HepG2 (cell line): ENCODE measurements around the gene GPBAR1. TPM values are rescaled to one million over a fixed set of nuclear protein-coding genes. Genes with fewer than 3 reads are reported as not detected.
A peak's percentile ranks its signal among the peaks of the same experiment; 100 is the strongest.

Experiments used
- HMGA1 ChIP-seq: sonication (generic); formaldehyde crosslinking; conservative IDR thresholded peaks from 2 replicates; pipeline ENCODE4 v1.4.0; 2020; ENCODE audit warnings: missing genetic modification reagents
- HNRNPK ChIP-seq: fragments of 200-400 bp; formaldehyde crosslinking; IDR thresholded peaks from 2 replicates; pipeline ENCODE4 v1.6.1; 2018; ENCODE audit warnings: low read length, low read depth, moderate library complexity, mild to moderate bottlenecking; ENCODE audit not compliant: poor library complexity, severe bottlenecking
- NFKB2 ChIP-seq: sonication (generic); formaldehyde crosslinking; IDR thresholded peaks from 2 replicates; pipeline ENCODE4 v1.4.0; 2020; ENCODE audit warnings: missing genetic modification reagents, borderline replicate concordance
- NR2C2 ChIP-seq: sonication (generic); formaldehyde crosslinking; IDR thresholded peaks from 2 replicates; pipeline ENCODE4 v1.4.0; 2020; ENCODE audit warnings: missing genetic modification reagents, mild to moderate bottlenecking, moderate library complexity, borderline replicate concordance
- SKI ChIP-seq: fragments of 450-650 bp; IDR thresholded peaks from one replicate; pipeline ENCODE4 v1.6.1; 2018; ENCODE audit warnings: mild to moderate bottlenecking; ENCODE audit not compliant: partially characterized antibody
- polyA plus RNA-seq, 8 experiments: library from polyadenylated mRNA; depleted of rRNA in 3 of 8; stranded (reverse) in 7 of 8; unstranded in 1 of 8; fragments of >200 nt; fragmentation: Illumina TruSeq in 4 of 8; extraction: Trizol in 4 of 8; gene quantifications; 2 replicates each; pipeline versions ENCODE4 v1.2.1 to v1.2.3, GENCODE V29; 2011 to 2016; ENCODE audit warnings: low read depth in 4 of 8, missing spikeins in 1 of 8, mixed read lengths in 1 of 8; ENCODE audit not compliant: insufficient read depth in 1 of 8
- total RNA-seq, 5 experiments: library from RNA; depleted of rRNA; stranded (reverse); fragments of >200 nt; fragmentation: Illumina TruSeq; extraction: Trizol; gene quantifications; 2 replicates each; pipeline ENCODE4 v1.2.3, GENCODE V29; 2016; ENCODE audit warnings: low read depth in 1 of 5
- TF ChIP-seq, protein P1 (sequence below): IDR thresholded peaks from 2 replicates; pipeline ENCODE4 v1.6.1; 2016; ENCODE audit warnings: control low read depth
- TF ChIP-seq, protein P2 (sequence below): sonication (generic); formaldehyde crosslinking; IDR thresholded peaks from 2 replicates; pipeline ENCODE4 v1.4.0; 2020; ENCODE audit warnings: mild to moderate bottlenecking, missing genetic modification reagents
- TF ChIP-seq, protein P3 (sequence below): sonication (generic); formaldehyde crosslinking; IDR thresholded peaks from 2 replicates; pipeline ENCODE4 v1.4.0; 2020; ENCODE audit warnings: missing genetic modification reagents, mild to moderate bottlenecking, borderline replicate concordance
- TF ChIP-seq, protein P4 (sequence below): sonication (generic); formaldehyde crosslinking; IDR thresholded peaks from 2 replicates; pipeline ENCODE4 v1.5.1; 2020; ENCODE audit warnings: missing genetic modification reagents, mild to moderate bottlenecking, borderline replicate concordance
- TF ChIP-seq, protein P5 (sequence below): sonication (generic); formaldehyde crosslinking; IDR thresholded peaks from 2 replicates; pipeline ENCODE4 v1.5.1; 2020; ENCODE audit warnings: mild to moderate bottlenecking, missing genetic modification reagents, borderline replicate concordance
- TF ChIP-seq, protein P6 (sequence below): sonication (generic); formaldehyde crosslinking; IDR thresholded peaks from 2 replicates; pipeline ENCODE4 v1.9.0; 2022; ENCODE audit warnings: missing genetic modification reagents, mild to moderate bottlenecking, borderline replicate concordance
- TF ChIP-seq, protein P7 (sequence below): sonication (generic); formaldehyde crosslinking; IDR thresholded peaks from 2 replicates; pipeline ENCODE4 v1.5.0; 2020; ENCODE audit warnings: missing genetic modification reagents, mild to moderate bottlenecking, borderline replicate concordance

The GPBAR1 gene
- total and polyA plus RNA-seq, 2 of the 13 experiments (the other 11 are each of a cell fraction or from before 2014, with no cell fraction given): 0.05 to 0.09 TPM

DNA sequence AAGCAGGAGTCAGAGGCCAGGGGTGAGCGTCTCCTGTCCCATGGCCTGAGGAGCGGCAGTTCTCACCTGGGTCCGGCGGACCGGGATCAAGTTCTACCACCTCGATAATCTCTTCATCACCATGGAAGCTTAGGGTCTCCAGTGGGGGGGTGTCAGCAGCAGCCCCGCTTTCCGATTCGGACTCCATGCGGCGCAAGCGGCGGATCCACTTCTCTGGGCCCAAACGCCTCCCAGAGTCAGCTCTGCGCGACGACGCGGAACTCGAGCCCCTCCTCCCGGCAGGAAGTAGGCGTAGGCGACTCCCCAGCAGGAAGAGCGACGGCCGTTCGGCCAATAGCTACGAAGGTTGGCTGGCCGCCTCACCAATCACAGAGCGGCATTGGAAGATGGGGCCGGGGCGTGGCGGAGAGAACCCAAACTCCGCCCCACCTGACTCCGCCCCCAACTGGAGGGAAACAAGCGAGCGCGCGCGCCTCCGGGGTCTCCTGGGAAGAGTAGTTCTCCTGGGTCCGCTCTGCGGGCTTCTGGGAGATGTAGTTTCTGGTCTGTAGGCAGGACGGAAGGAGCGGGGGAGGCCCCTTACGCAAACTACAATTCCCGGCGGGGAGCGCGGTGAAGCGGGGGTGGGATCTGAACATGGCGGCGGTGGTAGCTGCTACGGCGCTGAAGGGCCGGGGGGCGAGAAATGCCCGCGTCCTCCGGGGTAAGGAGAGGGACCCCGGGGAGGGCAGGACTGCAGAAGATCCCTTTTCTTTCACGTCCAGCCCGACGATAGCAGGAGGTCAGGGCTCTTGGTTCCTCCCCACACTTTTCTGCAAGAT lies 9.3 kb downstream of the GPBAR1 start, which contains the start of the genes AAMP and PNKD (continued):
- TF ChIP-seq, protein P1, sequence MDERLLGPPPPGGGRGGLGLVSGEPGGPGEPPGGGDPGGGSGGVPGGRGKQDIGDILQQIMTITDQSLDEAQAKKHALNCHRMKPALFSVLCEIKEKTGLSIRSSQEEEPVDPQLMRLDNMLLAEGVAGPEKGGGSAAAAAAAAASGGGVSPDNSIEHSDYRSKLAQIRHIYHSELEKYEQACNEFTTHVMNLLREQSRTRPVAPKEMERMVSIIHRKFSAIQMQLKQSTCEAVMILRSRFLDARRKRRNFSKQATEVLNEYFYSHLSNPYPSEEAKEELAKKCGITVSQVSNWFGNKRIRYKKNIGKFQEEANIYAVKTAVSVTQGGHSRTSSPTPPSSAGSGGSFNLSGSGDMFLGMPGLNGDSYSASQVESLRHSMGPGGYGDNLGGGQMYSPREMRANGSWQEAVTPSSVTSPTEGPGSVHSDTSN (CRISPR knock-in tag): peak; percentile 98
- TF ChIP-seq NR2C2 (CRISPR knock-in tag): peak; percentile 85
- TF ChIP-seq, protein P2, sequence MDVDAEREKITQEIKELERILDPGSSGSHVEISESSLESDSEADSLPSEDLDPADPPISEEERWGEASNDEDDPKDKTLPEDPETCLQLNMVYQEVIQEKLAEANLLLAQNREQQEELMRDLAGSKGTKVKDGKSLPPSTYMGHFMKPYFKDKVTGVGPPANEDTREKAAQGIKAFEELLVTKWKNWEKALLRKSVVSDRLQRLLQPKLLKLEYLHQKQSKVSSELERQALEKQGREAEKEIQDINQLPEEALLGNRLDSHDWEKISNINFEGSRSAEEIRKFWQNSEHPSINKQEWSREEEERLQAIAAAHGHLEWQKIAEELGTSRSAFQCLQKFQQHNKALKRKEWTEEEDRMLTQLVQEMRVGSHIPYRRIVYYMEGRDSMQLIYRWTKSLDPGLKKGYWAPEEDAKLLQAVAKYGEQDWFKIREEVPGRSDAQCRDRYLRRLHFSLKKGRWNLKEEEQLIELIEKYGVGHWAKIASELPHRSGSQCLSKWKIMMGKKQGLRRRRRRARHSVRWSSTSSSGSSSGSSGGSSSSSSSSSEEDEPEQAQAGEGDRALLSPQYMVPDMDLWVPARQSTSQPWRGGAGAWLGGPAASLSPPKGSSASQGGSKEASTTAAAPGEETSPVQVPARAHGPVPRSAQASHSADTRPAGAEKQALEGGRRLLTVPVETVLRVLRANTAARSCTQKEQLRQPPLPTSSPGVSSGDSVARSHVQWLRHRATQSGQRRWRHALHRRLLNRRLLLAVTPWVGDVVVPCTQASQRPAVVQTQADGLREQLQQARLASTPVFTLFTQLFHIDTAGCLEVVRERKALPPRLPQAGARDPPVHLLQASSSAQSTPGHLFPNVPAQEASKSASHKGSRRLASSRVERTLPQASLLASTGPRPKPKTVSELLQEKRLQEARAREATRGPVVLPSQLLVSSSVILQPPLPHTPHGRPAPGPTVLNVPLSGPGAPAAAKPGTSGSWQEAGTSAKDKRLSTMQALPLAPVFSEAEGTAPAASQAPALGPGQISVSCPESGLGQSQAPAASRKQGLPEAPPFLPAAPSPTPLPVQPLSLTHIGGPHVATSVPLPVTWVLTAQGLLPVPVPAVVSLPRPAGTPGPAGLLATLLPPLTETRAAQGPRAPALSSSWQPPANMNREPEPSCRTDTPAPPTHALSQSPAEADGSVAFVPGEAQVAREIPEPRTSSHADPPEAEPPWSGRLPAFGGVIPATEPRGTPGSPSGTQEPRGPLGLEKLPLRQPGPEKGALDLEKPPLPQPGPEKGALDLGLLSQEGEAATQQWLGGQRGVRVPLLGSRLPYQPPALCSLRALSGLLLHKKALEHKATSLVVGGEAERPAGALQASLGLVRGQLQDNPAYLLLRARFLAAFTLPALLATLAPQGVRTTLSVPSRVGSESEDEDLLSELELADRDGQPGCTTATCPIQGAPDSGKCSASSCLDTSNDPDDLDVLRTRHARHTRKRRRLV (CRISPR knock-in tag): peak; percentile 71
- TF ChIP-seq HMGA1 (CRISPR knock-in tag): no peak
- TF ChIP-seq, protein P3, sequence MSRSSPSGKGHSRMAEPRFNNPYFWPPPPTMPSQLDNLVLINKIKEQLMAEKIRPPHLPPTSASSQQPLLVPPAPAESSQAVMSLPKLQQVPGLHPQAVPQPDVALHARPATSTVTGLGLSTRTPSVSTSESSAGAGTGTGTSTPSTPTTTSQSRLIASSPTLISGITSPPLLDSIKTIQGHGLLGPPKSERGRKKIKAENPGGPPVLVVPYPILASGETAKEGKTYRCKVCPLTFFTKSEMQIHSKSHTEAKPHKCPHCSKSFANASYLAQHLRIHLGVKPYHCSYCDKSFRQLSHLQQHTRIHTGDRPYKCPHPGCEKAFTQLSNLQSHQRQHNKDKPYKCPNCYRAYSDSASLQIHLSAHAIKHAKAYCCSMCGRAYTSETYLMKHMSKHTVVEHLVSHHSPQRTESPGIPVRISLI (CRISPR knock-in tag): no peak
- TF ChIP-seq, protein P4, sequence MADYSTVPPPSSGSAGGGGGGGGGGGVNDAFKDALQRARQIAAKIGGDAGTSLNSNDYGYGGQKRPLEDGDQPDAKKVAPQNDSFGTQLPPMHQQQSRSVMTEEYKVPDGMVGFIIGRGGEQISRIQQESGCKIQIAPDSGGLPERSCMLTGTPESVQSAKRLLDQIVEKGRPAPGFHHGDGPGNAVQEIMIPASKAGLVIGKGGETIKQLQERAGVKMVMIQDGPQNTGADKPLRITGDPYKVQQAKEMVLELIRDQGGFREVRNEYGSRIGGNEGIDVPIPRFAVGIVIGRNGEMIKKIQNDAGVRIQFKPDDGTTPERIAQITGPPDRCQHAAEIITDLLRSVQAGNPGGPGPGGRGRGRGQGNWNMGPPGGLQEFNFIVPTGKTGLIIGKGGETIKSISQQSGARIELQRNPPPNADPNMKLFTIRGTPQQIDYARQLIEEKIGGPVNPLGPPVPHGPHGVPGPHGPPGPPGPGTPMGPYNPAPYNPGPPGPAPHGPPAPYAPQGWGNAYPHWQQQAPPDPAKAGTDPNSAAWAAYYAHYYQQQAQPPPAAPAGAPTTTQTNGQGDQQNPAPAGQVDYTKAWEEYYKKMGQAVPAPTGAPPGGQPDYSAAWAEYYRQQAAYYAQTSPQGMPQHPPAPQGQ (CRISPR knock-in tag): no peak
- TF ChIP-seq, protein P5, sequence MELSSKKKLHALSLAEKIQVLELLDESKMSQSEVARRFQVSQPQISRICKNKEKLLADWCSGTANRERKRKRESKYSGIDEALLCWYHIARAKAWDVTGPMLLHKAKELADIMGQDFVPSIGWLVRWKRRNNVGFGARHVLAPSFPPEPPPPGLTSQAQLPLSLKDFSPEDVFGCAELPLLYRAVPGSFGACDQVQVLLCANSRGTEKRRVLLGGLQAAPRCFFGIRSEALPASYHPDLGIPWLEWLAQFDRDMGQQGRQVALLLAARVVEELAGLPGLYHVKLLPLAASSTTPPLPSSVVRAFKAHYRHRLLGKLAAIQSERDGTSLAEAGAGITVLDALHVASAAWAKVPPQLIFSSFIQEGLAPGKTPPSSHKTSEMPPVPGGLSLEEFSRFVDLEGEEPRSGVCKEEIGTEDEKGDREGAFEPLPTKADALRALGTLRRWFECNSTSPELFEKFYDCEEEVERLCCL (CRISPR knock-in tag): no peak
- TF ChIP-seq, protein P6, sequence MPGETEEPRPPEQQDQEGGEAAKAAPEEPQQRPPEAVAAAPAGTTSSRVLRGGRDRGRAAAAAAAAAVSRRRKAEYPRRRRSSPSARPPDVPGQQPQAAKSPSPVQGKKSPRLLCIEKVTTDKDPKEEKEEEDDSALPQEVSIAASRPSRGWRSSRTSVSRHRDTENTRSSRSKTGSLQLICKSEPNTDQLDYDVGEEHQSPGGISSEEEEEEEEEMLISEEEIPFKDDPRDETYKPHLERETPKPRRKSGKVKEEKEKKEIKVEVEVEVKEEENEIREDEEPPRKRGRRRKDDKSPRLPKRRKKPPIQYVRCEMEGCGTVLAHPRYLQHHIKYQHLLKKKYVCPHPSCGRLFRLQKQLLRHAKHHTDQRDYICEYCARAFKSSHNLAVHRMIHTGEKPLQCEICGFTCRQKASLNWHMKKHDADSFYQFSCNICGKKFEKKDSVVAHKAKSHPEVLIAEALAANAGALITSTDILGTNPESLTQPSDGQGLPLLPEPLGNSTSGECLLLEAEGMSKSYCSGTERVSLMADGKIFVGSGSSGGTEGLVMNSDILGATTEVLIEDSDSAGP (CRISPR knock-in tag): peak; percentile 71
- TF ChIP-seq NFKB2 (CRISPR knock-in tag): peak; percentile 68
- TF ChIP-seq HNRNPK: peak; percentile 2
- peak; percentile 6 for TF ChIP-seq SKI
- TF ChIP-seq, protein P7, sequence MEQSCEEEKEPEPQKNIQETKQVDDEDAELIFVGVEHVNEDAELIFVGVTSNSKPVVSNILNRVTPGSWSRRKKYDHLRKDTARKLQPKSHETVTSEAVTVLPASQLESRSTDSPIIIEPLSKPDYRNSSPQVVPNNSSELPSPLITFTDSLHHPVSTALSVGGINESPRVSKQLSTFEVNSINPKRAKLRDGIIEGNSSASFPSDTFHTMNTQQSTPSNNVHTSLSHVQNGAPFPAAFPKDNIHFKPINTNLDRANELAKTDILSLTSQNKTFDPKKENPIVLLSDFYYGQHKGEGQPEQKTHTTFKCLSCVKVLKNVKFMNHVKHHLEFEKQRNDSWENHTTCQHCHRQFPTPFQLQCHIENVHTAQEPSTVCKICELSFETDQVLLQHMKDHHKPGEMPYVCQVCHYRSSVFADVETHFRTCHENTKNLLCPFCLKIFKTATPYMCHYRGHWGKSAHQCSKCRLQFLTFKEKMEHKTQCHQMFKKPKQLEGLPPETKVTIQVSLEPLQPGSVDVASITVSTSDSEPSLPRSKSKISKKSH: no peak
